Measurements from ENCODE around the gene CEP295NL. TPM values are rescaled to one million over a fixed set of nuclear protein-coding genes. Genes with fewer than 3 reads are reported as not detected.

The CEP295NL gene
- total and polyA plus RNA-seq, 2 of the 13 experiments (the other 11 are each of a cell fraction or from before 2014, with no cell fraction given) = not detected

DNA sequence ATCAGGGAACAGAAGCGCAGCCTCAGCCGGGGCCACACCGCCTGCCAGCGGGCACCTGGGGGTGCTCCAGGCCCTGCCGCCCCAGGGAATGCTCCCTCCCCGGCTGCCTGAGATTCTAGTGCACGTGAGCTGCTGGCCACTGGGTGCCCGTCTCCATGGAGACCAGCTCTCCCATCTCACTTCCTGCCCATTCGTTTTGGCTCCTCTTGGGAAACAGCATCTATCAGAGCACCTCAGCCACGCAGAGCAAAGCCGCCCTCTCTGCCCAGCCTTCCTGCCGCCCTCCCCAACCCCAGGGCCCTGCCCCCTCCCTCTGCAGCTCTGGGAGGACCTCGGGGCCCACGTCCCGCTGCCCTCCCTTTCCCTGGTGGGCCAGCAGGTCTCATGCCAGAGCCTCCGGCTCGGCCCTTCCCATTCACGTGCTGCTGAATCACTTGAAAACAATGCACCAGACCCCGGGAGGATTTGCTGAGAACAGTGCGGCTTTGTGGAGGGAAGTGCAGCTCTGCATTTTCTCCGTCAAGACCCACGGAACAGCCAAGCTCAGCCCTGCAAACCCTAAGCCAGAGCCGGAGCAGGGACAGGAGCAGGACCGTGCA, 19.4 kb downstream of the CEP295NL start:
- WGBS (ENCODE audit: low lambda C conversion rate) = 5% methylated on average over 20 of the region's 24 CpGs
- intact Hi-C loops (cut with micrococcal nuclease; ENCODE audit: unreplicated experiment) = loop anchor here (1.0 kb wide), 2 partner anchors 18 to 38 kb away; no protein-coding TSS in a partner anchor
- Histone ChIP-seq H3K9ac (ENCODE audit: insufficient read depth, low read depth, low read length) (peak overlapping the region; percentile 58), H3K27me3 (ENCODE audit: control insufficient read depth in 1 of 2, insufficient read depth in 2 of 2, low read length in 2 of 2) (no peaks in the 10 kb centered on the region), H3K27ac (ENCODE audit: extremely low read length, insufficient read depth, low read length) (peak overlapping the region; percentile 66), H3K4me3 (replicated peaks in 1 of 3; ENCODE audit: insufficient read depth in 1 of 3, low read depth in 2 of 3, low read length in 3 of 3) (peak overlapping the region; percentile 17 to 60 (median 38); a peak in 5 of 6 replicates), H3K79me2 (ENCODE audit: insufficient read depth, low read length) (no peaks in the 10 kb centered on the region), H3K4me2 (ENCODE audit: low read depth, low read length) (peak overlapping the region; percentile 78), H4K20me1 (ENCODE audit: insufficient read depth, low read length) (no peaks in the 10 kb centered on the region), H3K4me1 (ENCODE audit: insufficient read depth, low read length) (peaks cover 29% of the 10 kb centered on the region), H3K9me3 (ENCODE audit: low read length) (no peaks in the 10 kb centered on the region), H3K36me3 (replicated peaks in 1 of 2; ENCODE audit: control insufficient read depth in 1 of 2, insufficient read depth in 2 of 2, low read length in 2 of 2) (no peaks in the 10 kb centered on the region), H2AFZ (ENCODE audit: low read length) (no peak overlapping the region)
- POLR2A ChIA-PET = interaction anchor here (0.7 to 3.1 kb wide), 11 partner anchors 10 to 191 kb away, joined by 3 to 18 read pairs (median 4); partner anchors contain the start of genes ENGASE and LGALS3BP
- CTCF ChIA-PET (ENCODE audit: low intra/inter-chr PET ratio, low total read pairs) = interaction anchor here (1.3 kb wide), 1 partner anchor 87 kb away, joined by 7 read pairs; no protein-coding TSS in a partner anchor
- ATAC-seq = peak; percentile 46
- BruUV-seq (replicated peaks) = no TSS peak
- peak; percentile 89 for DNase-seq (ENCODE audit: low spot score)
- in situ Hi-C loops (cut with HindIII; ENCODE audit: extremely low pct_ligation_motif_present, low pct_unique_long_range_greater_than_20kb) = loop anchor here (5.0 kb wide), 1 partner anchor 89 kb away; no protein-coding TSS in a partner anchor
- no peak for FAIRE-seq
- TF ChIP-seq ZMAT3 (CRISPR knock-in tag; conservative IDR thresholded peaks at IDR 0.05) = no peak
- TF ChIP-seq RBFOX2 (IDR thresholded peaks at IDR 0.05; ENCODE audit: low read depth, low read length) = 0 out of 2 replicates have a peak, but pooled peaks have one; percentile 10
- 0 out of 2 replicates have a peak, but pooled peaks have one; percentile 43 for TF ChIP-seq JUN (CRISPR knock-in tag; IDR thresholded peaks at IDR 0.05)
- no peak; the same call in 1 of the 2 replicates for TF ChIP-seq ZBTB21 (CRISPR knock-in tag; IDR thresholded peaks at IDR 0.05)
- no peak for TF ChIP-seq RFXANK (CRISPR knock-in tag; IDR thresholded peaks at IDR 0.05)
- TF ChIP-seq, protein P1, sequence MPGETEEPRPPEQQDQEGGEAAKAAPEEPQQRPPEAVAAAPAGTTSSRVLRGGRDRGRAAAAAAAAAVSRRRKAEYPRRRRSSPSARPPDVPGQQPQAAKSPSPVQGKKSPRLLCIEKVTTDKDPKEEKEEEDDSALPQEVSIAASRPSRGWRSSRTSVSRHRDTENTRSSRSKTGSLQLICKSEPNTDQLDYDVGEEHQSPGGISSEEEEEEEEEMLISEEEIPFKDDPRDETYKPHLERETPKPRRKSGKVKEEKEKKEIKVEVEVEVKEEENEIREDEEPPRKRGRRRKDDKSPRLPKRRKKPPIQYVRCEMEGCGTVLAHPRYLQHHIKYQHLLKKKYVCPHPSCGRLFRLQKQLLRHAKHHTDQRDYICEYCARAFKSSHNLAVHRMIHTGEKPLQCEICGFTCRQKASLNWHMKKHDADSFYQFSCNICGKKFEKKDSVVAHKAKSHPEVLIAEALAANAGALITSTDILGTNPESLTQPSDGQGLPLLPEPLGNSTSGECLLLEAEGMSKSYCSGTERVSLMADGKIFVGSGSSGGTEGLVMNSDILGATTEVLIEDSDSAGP (CRISPR knock-in tag; IDR thresholded peaks at IDR 0.05; ENCODE audit: borderline replicate concordance) = no peak
- TF ChIP-seq, protein P2, sequence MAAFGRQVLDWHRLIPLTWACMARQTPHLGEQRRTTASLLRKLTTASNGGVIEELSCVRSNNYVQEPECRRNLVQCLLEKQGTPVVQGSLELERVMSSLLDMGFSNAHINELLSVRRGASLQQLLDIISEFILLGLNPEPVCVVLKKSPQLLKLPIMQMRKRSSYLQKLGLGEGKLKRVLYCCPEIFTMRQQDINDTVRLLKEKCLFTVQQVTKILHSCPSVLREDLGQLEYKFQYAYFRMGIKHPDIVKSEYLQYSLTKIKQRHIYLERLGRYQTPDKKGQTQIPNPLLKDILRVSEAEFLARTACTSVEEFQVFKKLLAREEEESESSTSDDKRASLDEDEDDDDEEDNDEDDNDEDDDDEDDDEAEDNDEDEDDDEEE (CRISPR knock-in tag; IDR thresholded peaks at IDR 0.05) = peak; percentile 53; the same call in 1 of the 2 replicates
- TF ChIP-seq ZNF33B (CRISPR knock-in tag; IDR thresholded peaks at IDR 0.05) = peak; percentile 49; the same call in 1 of the 2 replicates
- TF ChIP-seq, protein P3, sequence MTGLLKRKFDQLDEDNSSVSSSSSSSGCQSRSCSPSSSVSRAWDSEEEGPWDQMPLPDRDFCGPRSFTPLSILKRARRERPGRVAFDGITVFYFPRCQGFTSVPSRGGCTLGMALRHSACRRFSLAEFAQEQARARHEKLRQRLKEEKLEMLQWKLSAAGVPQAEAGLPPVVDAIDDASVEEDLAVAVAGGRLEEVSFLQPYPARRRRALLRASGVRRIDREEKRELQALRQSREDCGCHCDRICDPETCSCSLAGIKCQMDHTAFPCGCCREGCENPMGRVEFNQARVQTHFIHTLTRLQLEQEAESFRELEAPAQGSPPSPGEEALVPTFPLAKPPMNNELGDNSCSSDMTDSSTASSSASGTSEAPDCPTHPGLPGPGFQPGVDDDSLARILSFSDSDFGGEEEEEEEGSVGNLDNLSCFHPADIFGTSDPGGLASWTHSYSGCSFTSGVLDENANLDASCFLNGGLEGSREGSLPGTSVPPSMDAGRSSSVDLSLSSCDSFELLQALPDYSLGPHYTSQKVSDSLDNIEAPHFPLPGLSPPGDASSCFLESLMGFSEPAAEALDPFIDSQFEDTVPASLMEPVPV (CRISPR knock-in tag; IDR thresholded peaks at IDR 0.05) = no peak
- TF ChIP-seq MTA1 (CRISPR knock-in tag; IDR thresholded peaks at IDR 0.05; ENCODE audit: borderline replicate concordance) = no peak
- TF ChIP-seq, protein P4, sequence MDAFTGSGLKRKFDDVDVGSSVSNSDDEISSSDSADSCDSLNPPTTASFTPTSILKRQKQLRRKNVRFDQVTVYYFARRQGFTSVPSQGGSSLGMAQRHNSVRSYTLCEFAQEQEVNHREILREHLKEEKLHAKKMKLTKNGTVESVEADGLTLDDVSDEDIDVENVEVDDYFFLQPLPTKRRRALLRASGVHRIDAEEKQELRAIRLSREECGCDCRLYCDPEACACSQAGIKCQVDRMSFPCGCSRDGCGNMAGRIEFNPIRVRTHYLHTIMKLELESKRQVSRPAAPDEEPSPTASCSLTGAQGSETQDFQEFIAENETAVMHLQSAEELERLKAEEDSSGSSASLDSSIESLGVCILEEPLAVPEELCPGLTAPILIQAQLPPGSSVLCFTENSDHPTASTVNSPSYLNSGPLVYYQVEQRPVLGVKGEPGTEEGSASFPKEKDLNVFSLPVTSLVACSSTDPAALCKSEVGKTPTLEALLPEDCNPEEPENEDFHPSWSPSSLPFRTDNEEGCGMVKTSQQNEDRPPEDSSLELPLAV (CRISPR knock-in tag; conservative IDR thresholded peaks at IDR 0.05; ENCODE audit: low read depth) = no peak
- TF ChIP-seq MTF1 (CRISPR knock-in tag; IDR thresholded peaks at IDR 0.05) = no peak
- 0 out of 2 replicates have a peak, but pooled peaks have one; percentile 2 for TF ChIP-seq SALL1 (CRISPR knock-in tag; IDR thresholded peaks at IDR 0.05)
- TF ChIP-seq, protein P5, sequence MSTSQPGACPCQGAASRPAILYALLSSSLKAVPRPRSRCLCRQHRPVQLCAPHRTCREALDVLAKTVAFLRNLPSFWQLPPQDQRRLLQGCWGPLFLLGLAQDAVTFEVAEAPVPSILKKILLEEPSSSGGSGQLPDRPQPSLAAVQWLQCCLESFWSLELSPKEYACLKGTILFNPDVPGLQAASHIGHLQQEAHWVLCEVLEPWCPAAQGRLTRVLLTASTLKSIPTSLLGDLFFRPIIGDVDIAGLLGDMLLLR (CRISPR knock-in tag; IDR thresholded peaks at IDR 0.05) = 0 out of 2 replicates have a peak, but pooled peaks have one; percentile 13
- no peak for TF ChIP-seq SNAI1 (CRISPR knock-in tag; IDR thresholded peaks at IDR 0.05; ENCODE audit: borderline replicate concordance)
- no peak for TF ChIP-seq ZNF660 (CRISPR knock-in tag; IDR thresholded peaks at IDR 0.05; ENCODE audit: borderline replicate concordance, low read depth)

Measured in HepG2 (cell line).